HT1080 (cell line): Measurements from ENCODE around the gene SORCS1. TPM values are rescaled to one million over a fixed set of nuclear protein-coding genes. Genes with fewer than 3 reads are reported as not detected.
A peak's percentile ranks its signal among the peaks of the same experiment; 100 is the strongest.

Experiments used
- DNase-seq: peaks from one replicate; pipeline ENCODE4 v3.0.0-alpha.2; 2015; ENCODE audit warnings: low read depth
- total RNA-seq: library from RNA; depleted of rRNA; stranded (reverse); fragments of >200 nt; shearing (Covaris generic); gene quantifications from 2 replicates; pipeline ENCODE4 v1.2.3, GENCODE V29; 2014

SORCS1 gene
- total RNA-seq, 1 experiment from 2014 or later = 0.29 TPM

GRCh38 chr10:106680061-106680460 lies 484.4 kb downstream of the SORCS1 start:
- peak; percentile 9 for DNase-seq

- no peak for DNase-seq
These were observed 485.2 kb downstream of the SORCS1 start for GRCh38 chr10:106679314-106679713.

- no peak for DNase-seq
These were observed 491.9 kb downstream of the SORCS1 start for GRCh38 chr10:106672517-106673175.

GRCh38 chr10:106661767-106662140 lies 502.8 kb downstream of the SORCS1 start:
- DNase-seq = no peak

- DNase-seq = no peak
These were observed 503.3 kb downstream of the SORCS1 start for GRCh38 chr10:106661133-106661766.

- DNase-seq = no peak
These were observed 504.0 kb downstream of the SORCS1 start for GRCh38 chr10:106660550-106660949.

GRCh38 chr10:106655636-106656035 lies 508.9 kb downstream of the SORCS1 start:
- DNase-seq = no peak

GRCh38 chr10:106655165-106655564 lies 509.3 kb downstream of the SORCS1 start:
- DNase-seq = no peak

GRCh38 chr10:106652279-106652678 lies 512.2 kb downstream of the SORCS1 start:
- DNase-seq = peak; percentile 27

- no peak for DNase-seq
These were observed 515.7 kb downstream of the SORCS1 start for GRCh38 chr10:106648534-106649481.

GRCh38 chr10:106643473-106643872 lies 521.0 kb downstream of the SORCS1 start:
- no peak for DNase-seq

GRCh38 chr10:106637873-106638272 lies 526.6 kb downstream of the SORCS1 start:
- DNase-seq = no peak

- DNase-seq = peak; percentile 20
These were observed 527.6 kb downstream of the SORCS1 start for GRCh38 chr10:106636766-106637491.

- DNase-seq = no peak
These were observed 528.6 kb downstream of the SORCS1 start for GRCh38 chr10:106635947-106636346.

GRCh38 chr10:106631016-106631702 lies 533.3 kb downstream of the SORCS1 start:
- no peak for DNase-seq

GRCh38 chr10:106626371-106626770 lies 538.1 kb downstream of the SORCS1 start:
- DNase-seq = no peak

- no peak for DNase-seq
These were observed 538.8 kb downstream of the SORCS1 start for GRCh38 chr10:106625751-106626150.

GRCh38 chr10:106619346-106619745 lies 545.2 kb downstream of the SORCS1 start:
- DNase-seq = no peak

GRCh38 chr10:106618646-106619045 lies 545.9 kb downstream of the SORCS1 start:
- DNase-seq = no peak

GRCh38 chr10:106615081-106615480 lies 549.4 kb downstream of the SORCS1 start:
- peak; percentile 31 for DNase-seq

- DNase-seq = no peak
These were observed 550.2 kb downstream of the SORCS1 start for GRCh38 chr10:106614293-106614692.
